Psoas muscle (tissue), 8 donors: ENCODE measurements around the gene RAB3A. TPM values are rescaled to one million over a fixed set of nuclear protein-coding genes. Genes with fewer than 3 reads are reported as not detected.

ENCODE experiments used
- ATAC-seq, 4 donors: fragments of 200-7000 bp; cut with Tn5 transposase; one replicate each; pipeline ENCODE4 v1.9.1; 2020; ENCODE audit warnings: moderate library complexity in 3 of 4, mild to moderate bottlenecking in 2 of 4
- DNase-seq, 2 donors: peaks; one replicate each; pipeline ENCODE4 v3.0.0-alpha.2; 2020
- H3K27ac ChIP-seq: fragments of 200-600 bp; one replicate; pipeline ENCODE4 v1.8.0; 2022
- H3K27me3 ChIP-seq, 3 donors: fragments of 200-600 bp in 1 of 3; one replicate each; pipeline versions ENCODE4 v1.6.1 to v1.8.0; 2013 to 2022; ENCODE audit warnings: low read length in 2 of 3, mild to moderate bottlenecking in 2 of 3, moderate library complexity in 1 of 3; ENCODE audit not compliant: insufficient read depth in 3 of 3
- H3K36me3 ChIP-seq, 2 donors: fragments of 200-600 bp in 1 of 2; one replicate each; pipeline versions ENCODE4 v1.6.1 to v1.8.0; 2013 to 2022; ENCODE audit warnings: low read depth in 1 of 2, mild to moderate bottlenecking in 1 of 2, moderate library complexity in 1 of 2; ENCODE audit not compliant: insufficient read depth in 1 of 2
- H3K4me1 ChIP-seq: fragments of 200-600 bp; one replicate; pipeline ENCODE4 v1.8.0; 2022
- H3K4me3 ChIP-seq: fragments of 200-600 bp; one replicate; pipeline ENCODE4 v1.8.0; 2022; ENCODE audit warnings: mild to moderate bottlenecking
- H3K9me3 ChIP-seq: fragments of 200-600 bp; one replicate; pipeline ENCODE4 v1.8.0; 2022
- WGBS, 3 donors: extraction: QIAGEN DNeasy Blood & Tissue Kit; methylation state at CpG; one replicate each; pipeline versions ENCODE4 v1.1.6 to v1.1.7; 2013; 5-methylcytosine and 5-hydroxymethylcytosine counted together
- intact Hi-C, 2 donors: fragments of 100-400 bp; cut with DNase I; formaldehyde crosslinking; loops; one replicate each; pipeline versions ENCODE4 v1.11.0 to v1.14.2; 2022
- polyA plus RNA-seq, 3 donors: library from polyadenylated mRNA; stranded (reverse); fragments of 200-250 nt; gene quantifications; one replicate each; pipeline ENCODE4 v1.2.3, GENCODE V29; 2013
- total RNA-seq, 4 donors: library from RNA; stranded (reverse); fragmentation: NEBNext Ultra II Directional in 2 of 4; extraction: Animal tissue kit (Norgen Biotek cat#: 25700) in 2 of 4; gene quantifications; one replicate each; pipeline versions ENCODE4 v1.2.1 to v1.2.4, GENCODE V29; 2021 to 2023
- TF ChIP-seq, protein P1 (sequence below): fragments of 200-600 bp; IDR thresholded peaks from one replicate; pipeline ENCODE4 v1.8.0; 2022; ENCODE audit warnings: antibody characterized with exemption
- donor health status: healthy with polysubstance abuse.
- donor health status: DM: no; HTN: no; CAD: no; lungs with moderate emphysema.
- donor health status: Bipolar disorder and iron deficiency.
- donor health status: healthy.
- donor health status: DM: yes; HTN: yes; CAD: no.
- donor health status: DM: no; HTN: no; CAD: no.
- donor health status: DM: no; HTN: no; CAD: no.
- donor health status: DM: yes; HTN: yes; CAD: no.

The RAB3A gene
- total and polyA plus RNA-seq, 7 donors, result 0.44 to 3.6 (median 0.86) TPM

DNA sequence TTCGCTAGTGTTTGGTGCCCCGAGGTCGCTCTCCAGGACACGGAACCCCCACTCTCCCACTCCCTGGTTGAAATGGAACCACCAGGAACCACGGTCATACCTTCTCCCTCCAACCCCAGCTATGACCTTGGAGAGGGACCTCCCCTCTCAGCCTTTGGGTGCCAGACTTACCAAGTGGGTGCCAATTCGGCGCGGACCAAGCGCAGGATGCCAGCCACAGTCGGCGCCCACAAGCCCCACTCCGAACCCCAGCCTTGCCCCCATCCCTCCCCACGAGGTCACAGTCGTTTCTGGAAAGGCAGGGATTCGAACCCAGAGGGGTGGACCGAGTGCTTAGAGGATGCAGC, 21.5 kb upstream of the RAB3A start:
- TF ChIP-seq, protein P1, sequence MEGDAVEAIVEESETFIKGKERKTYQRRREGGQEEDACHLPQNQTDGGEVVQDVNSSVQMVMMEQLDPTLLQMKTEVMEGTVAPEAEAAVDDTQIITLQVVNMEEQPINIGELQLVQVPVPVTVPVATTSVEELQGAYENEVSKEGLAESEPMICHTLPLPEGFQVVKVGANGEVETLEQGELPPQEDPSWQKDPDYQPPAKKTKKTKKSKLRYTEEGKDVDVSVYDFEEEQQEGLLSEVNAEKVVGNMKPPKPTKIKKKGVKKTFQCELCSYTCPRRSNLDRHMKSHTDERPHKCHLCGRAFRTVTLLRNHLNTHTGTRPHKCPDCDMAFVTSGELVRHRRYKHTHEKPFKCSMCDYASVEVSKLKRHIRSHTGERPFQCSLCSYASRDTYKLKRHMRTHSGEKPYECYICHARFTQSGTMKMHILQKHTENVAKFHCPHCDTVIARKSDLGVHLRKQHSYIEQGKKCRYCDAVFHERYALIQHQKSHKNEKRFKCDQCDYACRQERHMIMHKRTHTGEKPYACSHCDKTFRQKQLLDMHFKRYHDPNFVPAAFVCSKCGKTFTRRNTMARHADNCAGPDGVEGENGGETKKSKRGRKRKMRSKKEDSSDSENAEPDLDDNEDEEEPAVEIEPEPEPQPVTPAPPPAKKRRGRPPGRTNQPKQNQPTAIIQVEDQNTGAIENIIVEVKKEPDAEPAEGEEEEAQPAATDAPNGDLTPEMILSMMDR, result no peak
- H3K4me1 ChIP-seq, result peaks cover 27% of the 10 kb centered on the region
- H3K9me3 ChIP-seq, result no peaks in the 10 kb centered on the region
- H3K4me3 ChIP-seq, result peak overlapping the region; percentile 65
- peak overlapping the region; percentile 69 for H3K27ac ChIP-seq
- ATAC-seq (no peak), DNase-seq (no peak)
- H3K27me3 ChIP-seq, result peaks cover 0 to 3% (median 0%) of the 10 kb centered on the region in 3 donors
- intact Hi-C loops, result loop anchor here in 1 of 2 donors (10.0 kb wide), 1 partner anchor 189 kb away; the partner anchor contains the start of gene SSBP4
- no peaks in the 10 kb centered on the region for H3K36me3 ChIP-seq
- WGBS, 3 donors, result 25 to 40% (median 26%) methylated on average over 15 to 16 of the region's 16 CpGs

DNA sequence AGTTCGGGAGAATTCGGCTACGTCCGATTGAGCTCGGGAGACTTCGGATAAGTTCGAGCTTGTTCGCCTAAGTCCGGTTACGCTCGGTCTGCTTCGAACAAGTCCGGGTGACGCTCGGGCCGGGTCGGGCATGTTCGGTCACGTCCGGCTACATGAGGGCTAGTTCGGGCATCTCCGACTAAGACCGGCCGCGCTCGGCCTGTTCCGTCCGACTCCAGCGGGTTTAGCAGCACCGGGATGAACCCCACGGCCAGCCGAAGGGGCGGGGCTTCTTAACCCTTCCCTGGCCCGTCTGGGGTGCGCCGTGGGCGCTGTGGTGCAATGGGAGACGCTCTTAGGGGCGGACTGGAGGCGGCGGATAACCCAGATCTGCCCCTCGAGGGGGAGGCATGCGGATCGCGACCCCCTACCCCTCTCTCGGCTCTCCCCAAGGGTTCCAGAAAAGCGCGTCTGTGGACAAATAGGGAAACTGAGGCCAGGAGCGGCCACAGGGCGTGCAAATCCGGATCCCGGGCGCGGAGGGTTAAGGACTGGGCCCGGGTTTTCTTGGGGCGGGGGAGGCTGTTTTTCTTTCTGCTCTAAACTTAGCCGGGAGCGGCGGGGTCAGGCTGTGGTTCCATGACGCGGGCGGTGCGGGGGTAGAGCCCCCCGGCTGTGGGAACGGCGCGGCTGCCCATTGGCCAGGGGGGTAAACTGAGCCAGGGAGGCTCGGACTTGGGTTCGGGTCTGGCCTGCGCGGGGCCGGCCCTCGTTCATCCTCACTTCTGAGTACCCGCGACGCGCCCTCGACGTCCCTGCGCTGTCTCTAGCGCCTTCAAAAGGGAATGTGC, 20.9 kb upstream of the RAB3A start:
- H3K36me3 ChIP-seq, result no peaks in the 10 kb centered on the region
- 2 to 5% (median 4%) methylated on average over 57 to 81 of the region's 81 CpGs for WGBS, 3 donors
- H3K4me1 ChIP-seq, result peaks cover 27% of the 10 kb centered on the region
- peaks cover 0 to 3% (median 0%) of the 10 kb centered on the region in 3 donors for H3K27me3 ChIP-seq
- peak overlapping the region; percentile 65 for H3K4me3 ChIP-seq
- TF ChIP-seq, protein P1, result no peak
- H3K27ac ChIP-seq, result peak overlapping the region; percentile 69
- intact Hi-C loops, result loop anchor here in 1 of 2 donors (5.0 to 10.0 kb wide), 2 partner anchors 72 to 190 kb away; partner anchors contain the start of genes PIK3R2 and SSBP4
- ATAC-seq (peak; percentile 96 to 100 (median 97)), DNase-seq (peak; percentile 99)
- no peaks in the 10 kb centered on the region for H3K9me3 ChIP-seq

DNA sequence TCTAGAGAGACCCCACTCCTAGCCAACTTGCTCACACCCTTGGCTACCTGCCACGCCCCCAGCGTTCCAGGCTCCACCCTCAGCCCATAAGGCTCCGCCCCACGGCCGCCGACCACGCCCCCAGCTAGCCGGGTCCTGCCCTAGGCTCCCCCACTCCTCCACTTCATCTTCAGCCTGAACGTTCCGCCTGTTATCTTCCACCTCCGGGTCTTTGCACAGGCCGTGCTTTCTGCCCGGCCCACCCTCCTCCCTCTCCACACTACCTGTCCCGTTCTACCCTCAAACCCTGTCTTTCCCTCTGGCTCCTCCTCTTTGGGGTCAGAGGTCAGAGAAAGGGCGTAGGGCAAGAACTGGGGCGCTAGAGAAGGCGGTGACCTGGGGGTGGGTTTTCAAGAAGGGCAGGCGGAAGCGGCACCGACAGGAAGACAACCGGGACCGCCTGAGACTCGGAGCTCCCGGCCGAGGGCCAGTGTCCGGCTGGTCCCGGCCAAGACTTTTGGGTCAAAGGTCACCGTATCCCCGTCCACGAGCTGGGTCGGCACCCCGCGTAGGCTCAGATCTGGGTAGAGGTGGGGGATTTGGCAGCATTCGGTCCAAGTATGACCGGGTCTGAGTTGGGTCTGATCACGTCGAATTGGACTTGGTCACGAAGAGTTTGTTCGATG, 20.1 kb upstream of the RAB3A start:
- WGBS, 3 donors, result 7% methylated on average over 39 of the region's 39 CpGs

DNA sequence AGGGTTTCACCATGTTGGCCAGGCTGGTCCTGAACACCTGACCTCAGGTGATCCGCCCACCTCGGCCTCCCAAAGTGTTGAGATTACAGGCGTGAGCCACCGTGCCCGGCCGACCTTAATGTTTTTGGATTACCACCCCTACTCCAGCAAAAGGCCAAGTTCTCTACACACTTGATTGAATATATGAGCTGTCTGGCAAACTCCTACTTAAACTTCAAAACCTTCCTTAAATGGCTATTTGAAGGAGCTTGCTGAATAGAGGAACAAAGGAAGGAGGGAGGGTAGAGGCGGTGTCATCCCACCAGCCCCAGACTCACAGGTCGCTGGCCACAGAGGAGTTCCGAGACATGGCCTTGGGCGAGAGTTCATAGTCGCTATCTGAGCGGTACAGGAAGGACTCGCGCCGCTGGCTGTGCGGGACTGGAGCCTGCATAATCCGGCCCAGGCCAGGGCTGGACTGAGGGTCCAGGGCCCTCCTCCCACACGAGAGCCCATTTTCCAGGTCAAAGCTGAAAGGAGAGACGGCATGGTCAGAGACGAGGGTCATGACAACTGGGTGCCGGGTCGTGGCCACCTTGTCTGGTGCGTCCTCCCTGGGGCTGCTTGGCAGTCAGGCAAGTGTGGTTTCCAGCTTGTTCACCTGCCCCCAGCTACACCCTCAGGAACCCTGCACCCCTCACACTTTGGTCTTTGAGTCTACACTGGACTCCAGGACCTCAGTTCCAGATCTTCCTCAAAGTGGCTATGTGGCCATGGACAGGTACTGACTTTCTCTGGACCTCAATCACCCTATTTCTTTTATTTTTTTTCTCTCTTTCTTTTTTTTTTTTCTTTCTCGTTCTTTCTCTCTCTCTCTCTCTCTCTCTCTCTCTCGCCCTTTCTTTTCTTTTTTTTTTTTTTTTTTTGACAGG, 18.2 kb upstream of the RAB3A start:
- TF ChIP-seq, protein P1, result no peak
- H3K36me3 ChIP-seq, result no peaks in the 10 kb centered on the region
- H3K4me3 ChIP-seq, result no peak overlapping the region
- ATAC-seq (no peak), DNase-seq (no peak)
- H3K4me1 ChIP-seq, result peaks cover 12% of the 10 kb centered on the region
- no peaks in the 10 kb centered on the region for H3K9me3 ChIP-seq
- intact Hi-C loops, result loop anchor here in 1 of 2 donors (5.0 to 10.0 kb wide), 2 partner anchors 70 to 193 kb away; partner anchors contain the start of genes PIK3R2 and SSBP4
- whole genome bisulfite sequencing, 3 donors, result 81 to 85% (median 84%) methylated on average over 24 to 25 of the region's 25 CpGs
- peaks cover 0 to 3% (median 0%) of the 10 kb centered on the region in 3 donors for H3K27me3 ChIP-seq
- no peak overlapping the region for H3K27ac ChIP-seq

More for the DNA sequence above, 20.1 kb upstream of the RAB3A start:
- DNase-seq (peak; percentile 49 to 78), ATAC-seq (peak; percentile 4 to 29 (median 11))
- Histone ChIP-seq H3K36me3 (no peaks in the 10 kb centered on the region), H3K27me3 (peaks cover 0 to 3% (median 0%) of the 10 kb centered on the region in 3 donors), H3K4me1 (peaks cover 27% of the 10 kb centered on the region), H3K27ac (peak overlapping the region; percentile 69), H3K4me3 (peak overlapping the region; percentile 65), H3K9me3 (no peaks in the 10 kb centered on the region)
- intact Hi-C loops, result loop anchor here in 1 of 2 donors (5.0 to 10.0 kb wide), 2 partner anchors 72 to 191 kb away; partner anchors contain the start of genes PIK3R2 and SSBP4
- TF ChIP-seq, protein P1, result no peak
